Neural progenitor cell (in vitro differentiated cells): ENCODE data around the gene INPP5E.

Experiments used
- EZH2 ChIP-seq: fragments of 200-600 bp; sonication (generic); IDR thresholded peaks from 2 replicates; pipeline ENCODE4 v1.6.1; 2017; ENCODE audit warnings: antibody characterized with exemption, mild to moderate bottlenecking, moderate library complexity
- EZH2phosphoT487 ChIP-seq: fragments of 200-600 bp; sonication (generic); IDR thresholded peaks from 2 replicates; pipeline ENCODE4 v1.6.1; 2017; ENCODE audit warnings: antibody characterized with exemption
- TF ChIP-seq, protein P1 (sequence below): fragments of 200-600 bp; sonication (generic); IDR thresholded peaks from 2 replicates; pipeline ENCODE4 v1.5.1; 2017; ENCODE audit warnings: antibody characterized with exemption, mild to moderate bottlenecking

DNA sequence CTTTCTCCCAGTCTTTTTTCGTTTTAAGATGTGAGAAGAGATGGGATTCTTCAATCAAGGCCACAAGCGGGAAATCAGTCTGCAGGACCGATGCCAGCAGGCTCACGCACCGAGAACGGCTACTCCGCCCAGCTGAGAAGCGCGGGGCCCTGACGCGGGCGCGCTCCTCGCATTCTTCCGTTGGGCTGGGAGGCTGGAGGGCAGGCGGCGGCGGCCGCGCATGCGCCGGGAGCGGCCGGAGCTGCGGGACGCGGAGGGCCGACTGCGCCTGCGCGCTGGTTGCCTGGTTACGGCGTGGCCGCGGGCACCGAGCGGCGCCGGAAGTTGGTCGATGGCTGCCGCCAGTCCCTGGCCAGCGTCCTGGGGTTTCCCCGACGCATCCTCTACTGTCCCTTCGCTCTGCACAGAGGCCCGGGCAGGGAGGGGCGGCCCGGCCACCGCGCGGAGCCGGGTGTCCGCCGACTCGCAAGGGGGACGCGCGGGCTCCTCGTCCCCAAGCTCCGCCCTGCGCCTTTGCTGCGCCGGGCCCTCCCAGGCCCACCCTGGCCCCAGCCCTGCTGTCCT is 44.0 kb upstream of the INPP5E start:
- TF ChIP-seq, protein P1, sequence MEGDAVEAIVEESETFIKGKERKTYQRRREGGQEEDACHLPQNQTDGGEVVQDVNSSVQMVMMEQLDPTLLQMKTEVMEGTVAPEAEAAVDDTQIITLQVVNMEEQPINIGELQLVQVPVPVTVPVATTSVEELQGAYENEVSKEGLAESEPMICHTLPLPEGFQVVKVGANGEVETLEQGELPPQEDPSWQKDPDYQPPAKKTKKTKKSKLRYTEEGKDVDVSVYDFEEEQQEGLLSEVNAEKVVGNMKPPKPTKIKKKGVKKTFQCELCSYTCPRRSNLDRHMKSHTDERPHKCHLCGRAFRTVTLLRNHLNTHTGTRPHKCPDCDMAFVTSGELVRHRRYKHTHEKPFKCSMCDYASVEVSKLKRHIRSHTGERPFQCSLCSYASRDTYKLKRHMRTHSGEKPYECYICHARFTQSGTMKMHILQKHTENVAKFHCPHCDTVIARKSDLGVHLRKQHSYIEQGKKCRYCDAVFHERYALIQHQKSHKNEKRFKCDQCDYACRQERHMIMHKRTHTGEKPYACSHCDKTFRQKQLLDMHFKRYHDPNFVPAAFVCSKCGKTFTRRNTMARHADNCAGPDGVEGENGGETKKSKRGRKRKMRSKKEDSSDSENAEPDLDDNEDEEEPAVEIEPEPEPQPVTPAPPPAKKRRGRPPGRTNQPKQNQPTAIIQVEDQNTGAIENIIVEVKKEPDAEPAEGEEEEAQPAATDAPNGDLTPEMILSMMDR, result no peak
- TF ChIP-seq EZH2, result no peak
- no peak for TF ChIP-seq EZH2phosphoT487
